ENCODE data around the gene NRP1. TPM values are rescaled to one million over a fixed set of nuclear protein-coding genes. Genes with fewer than 3 reads are reported as not detected.

NRP1 gene
- total and polyA plus RNA-seq, 10 donors = 4.8 to 202 (median 138) TPM

DNA sequence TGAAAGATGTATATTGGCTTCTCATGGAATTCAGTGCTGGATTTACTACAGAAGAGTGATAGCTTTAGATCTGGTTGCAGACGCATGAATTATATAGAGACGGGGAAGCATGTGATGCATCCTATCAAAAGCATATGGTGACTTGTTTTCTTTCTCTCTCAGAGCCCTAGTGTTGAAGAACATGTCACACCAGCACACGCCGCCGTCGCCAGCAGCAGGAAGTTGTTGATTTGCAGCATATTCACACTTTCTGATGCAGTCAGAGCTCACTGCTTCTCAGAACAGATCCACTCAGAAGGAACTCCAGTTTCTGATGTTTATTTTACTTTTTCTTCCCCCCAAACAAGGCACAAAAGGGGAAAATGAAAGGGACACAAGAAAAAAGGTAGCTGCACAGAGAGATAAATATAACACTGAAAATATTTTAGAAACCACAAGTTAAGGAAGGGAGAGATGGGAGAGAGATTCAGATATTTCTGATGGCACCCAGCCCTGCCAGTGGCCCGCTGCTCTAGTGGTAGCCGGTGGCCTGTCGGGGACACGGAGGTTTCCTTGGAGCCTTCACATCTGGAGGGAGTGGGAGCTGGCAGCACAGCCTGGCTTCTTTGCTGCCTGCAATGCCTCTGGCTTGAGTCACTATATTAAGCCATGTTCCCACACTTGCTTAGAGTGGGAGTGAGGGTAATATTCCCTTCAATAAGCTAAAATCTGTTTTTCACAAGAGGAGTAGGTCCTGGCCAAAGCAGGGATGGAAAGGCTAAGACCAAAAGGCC lies 123.2 kb downstream of the NRP1 start:
- peak; percentile 65 to 72 (median 67) for TF ChIP-seq POLR2AphosphoS5 (IDR thresholded peaks at IDR 0.05)
- TF ChIP-seq, protein P1, sequence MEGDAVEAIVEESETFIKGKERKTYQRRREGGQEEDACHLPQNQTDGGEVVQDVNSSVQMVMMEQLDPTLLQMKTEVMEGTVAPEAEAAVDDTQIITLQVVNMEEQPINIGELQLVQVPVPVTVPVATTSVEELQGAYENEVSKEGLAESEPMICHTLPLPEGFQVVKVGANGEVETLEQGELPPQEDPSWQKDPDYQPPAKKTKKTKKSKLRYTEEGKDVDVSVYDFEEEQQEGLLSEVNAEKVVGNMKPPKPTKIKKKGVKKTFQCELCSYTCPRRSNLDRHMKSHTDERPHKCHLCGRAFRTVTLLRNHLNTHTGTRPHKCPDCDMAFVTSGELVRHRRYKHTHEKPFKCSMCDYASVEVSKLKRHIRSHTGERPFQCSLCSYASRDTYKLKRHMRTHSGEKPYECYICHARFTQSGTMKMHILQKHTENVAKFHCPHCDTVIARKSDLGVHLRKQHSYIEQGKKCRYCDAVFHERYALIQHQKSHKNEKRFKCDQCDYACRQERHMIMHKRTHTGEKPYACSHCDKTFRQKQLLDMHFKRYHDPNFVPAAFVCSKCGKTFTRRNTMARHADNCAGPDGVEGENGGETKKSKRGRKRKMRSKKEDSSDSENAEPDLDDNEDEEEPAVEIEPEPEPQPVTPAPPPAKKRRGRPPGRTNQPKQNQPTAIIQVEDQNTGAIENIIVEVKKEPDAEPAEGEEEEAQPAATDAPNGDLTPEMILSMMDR (IDR thresholded peaks at IDR 0.05 in 8 of 11, conservative IDR thresholded peaks at IDR 0.05 in 3 of 11) = no peak
- Histone ChIP-seq H3K4me1 (peaks cover 0 to 30% (median 14%) of the 10 kb centered on the region in 6 donors), H3K27ac (peak overlapping the region in 7 of 8 donors; percentile 7 to 74 (median 55)), H3K9me3 (no peaks in the 10 kb centered on the region), H3K4me3 (no peak overlapping the region), H3K27me3 (replicated peaks in 1 of 7) (no peaks in the 10 kb centered on the region), H3K36me3 (peaks cover 0 to 76% (median 12%) of the 10 kb centered on the region in 6 donors)
- WGBS, 5 donors = 37 to 49% (median 44%) methylated on average over 10 of the region's 10 CpGs
- intact Hi-C loops (cut with DNase I; ENCODE audit: low total_unique reads) = no loop called here
- DNase-seq = no peak

DNA sequence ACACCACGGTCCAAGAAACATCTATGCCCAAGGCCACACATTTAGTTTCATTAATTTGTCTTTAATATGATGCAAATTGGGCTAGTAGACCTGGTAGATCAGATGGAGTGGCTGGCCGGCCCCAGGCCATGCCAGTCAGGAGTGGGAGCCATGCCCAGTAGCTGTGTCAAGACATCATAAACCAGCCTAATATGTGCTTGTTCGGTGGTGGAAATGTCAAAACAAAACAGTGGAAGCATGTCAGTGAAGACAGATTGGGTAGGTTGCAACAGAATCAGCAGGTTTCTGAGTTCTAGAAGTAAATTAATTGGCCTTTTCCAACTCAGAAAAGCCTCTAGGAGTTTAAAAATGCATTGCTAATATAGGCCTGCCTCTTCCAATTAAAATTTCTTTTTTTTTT lies 124.7 kb downstream of the NRP1 start:
- TF ChIP-seq POLR2A (IDR thresholded peaks at IDR 0.05) (no peak), POLR2AphosphoS5 (IDR thresholded peaks at IDR 0.05) (no peak)
- TF ChIP-seq, protein P1 (IDR thresholded peaks at IDR 0.05 in 8 of 11, conservative IDR thresholded peaks at IDR 0.05 in 3 of 11) = no peak
- intact Hi-C loops (cut with DNase I; ENCODE audit: low total_unique reads) = no loop called here
- H3K4me1 ChIP-seq = peaks cover 0 to 30% (median 8%) of the 10 kb centered on the region in 6 donors
- H3K36me3 ChIP-seq = peaks cover 0 to 90% (median 21%) of the 10 kb centered on the region in 6 donors
- peak overlapping the region in 1 of 8 donors; percentile 15 for H3K27ac ChIP-seq
- no peaks in the 10 kb centered on the region for H3K9me3 ChIP-seq
- H3K4me3 ChIP-seq = no peak overlapping the region
- H3K27me3 ChIP-seq (replicated peaks in 1 of 7) = no peaks in the 10 kb centered on the region
- WGBS, 5 donors = 87 to 91% (median 90%) methylated on average over 3 of the region's 3 CpGs
- DNase-seq = no peak

DNA sequence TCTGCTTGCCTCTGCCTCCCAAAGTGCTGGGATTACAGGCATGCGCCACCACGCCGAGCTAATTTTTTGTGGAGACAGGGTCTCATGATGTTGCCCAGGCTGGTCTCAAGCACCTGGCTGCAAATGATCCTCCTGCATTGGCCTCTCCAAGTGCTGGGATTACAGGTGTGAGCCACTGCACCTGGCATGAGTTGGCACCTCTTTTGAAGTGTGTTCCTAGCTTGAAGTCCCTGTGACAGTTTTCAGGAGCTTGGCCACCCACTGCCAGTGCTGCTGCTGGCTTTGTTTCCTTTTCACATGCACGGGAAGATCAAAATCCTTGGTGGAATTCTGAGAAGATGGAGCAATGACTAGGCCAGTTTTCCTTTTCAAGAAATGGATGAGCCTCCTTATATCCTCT lies 126.3 kb downstream of the NRP1 start:
- H3K27ac ChIP-seq = no peak overlapping the region
- H3K27me3 ChIP-seq (replicated peaks in 1 of 7) = no peaks in the 10 kb centered on the region
- 86 to 98% (median 93%) methylated on average over 4 of the region's 4 CpGs for WGBS, 5 donors
- no peak overlapping the region for H3K4me3 ChIP-seq
- no peaks in the 10 kb centered on the region for H3K9me3 ChIP-seq
- H3K36me3 ChIP-seq = peaks cover 0 to 78% (median 18%) of the 10 kb centered on the region in 6 donors
- TF ChIP-seq, protein P1 (IDR thresholded peaks at IDR 0.05 in 8 of 11, conservative IDR thresholded peaks at IDR 0.05 in 3 of 11) = no peak
- no peak for TF ChIP-seq POLR2A (IDR thresholded peaks at IDR 0.05)
- no peak for DNase-seq
- H3K4me1 ChIP-seq = peaks cover 0 to 24% (median 2%) of the 10 kb centered on the region in 6 donors
- intact Hi-C loops (cut with DNase I; ENCODE audit: low total_unique reads) = no loop called here

DNA sequence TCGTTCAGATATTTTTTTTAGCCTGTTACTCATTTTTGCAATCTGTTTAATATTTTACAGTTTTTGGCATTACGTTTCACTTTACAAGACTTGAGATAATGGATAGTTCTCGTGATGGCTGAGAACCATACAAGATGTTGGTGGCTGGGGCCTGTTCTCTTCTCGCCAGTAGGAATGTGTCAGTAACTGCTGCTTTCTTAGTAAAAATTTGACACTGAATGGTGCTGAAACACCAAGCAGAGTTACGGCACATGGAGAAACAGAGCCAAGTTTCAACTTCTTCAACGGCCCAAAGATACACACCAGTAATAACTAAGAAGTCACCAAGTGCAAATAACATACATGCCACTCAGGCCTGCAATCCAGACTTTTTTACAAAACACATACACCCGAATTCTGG lies 130.4 kb downstream of the NRP1 start:
- H3K27me3 ChIP-seq (replicated peaks in 1 of 7) = no peaks in the 10 kb centered on the region
- H3K36me3 ChIP-seq = peaks cover 0 to 78% (median 21%) of the 10 kb centered on the region in 6 donors
- intact Hi-C loops (cut with DNase I; ENCODE audit: low total_unique reads) = no loop called here
- TF ChIP-seq, protein P1 (IDR thresholded peaks at IDR 0.05 in 8 of 11, conservative IDR thresholded peaks at IDR 0.05 in 3 of 11) = no peak
- TF ChIP-seq POLR2AphosphoS5 (IDR thresholded peaks at IDR 0.05) (no peak), POLR2A (IDR thresholded peaks at IDR 0.05) (no peak)
- no peak overlapping the region for H3K27ac ChIP-seq
- 76 to 91% (median 82%) methylated on average over 7 of the region's 7 CpGs for WGBS, 5 donors
- no peak overlapping the region for H3K4me3 ChIP-seq
- DNase-seq = no peak
- H3K9me3 ChIP-seq = no peaks in the 10 kb centered on the region
- H3K4me1 ChIP-seq = peaks cover 0 to under 1% (median 0%) of the 10 kb centered on the region in 6 donors

Data from spleen (tissue), 11 donors.